B cell (primary cell): ENCODE data around the gene ERC2.

Experiments used
- EZH2 ChIP-seq: IDR thresholded peaks from 2 replicates; pipeline ENCODE4 v1.6.1; 2012; ENCODE audit warnings: borderline replicate concordance, low read depth, mild to moderate bottlenecking, moderate library complexity, low read length; ENCODE audit not compliant: insufficient read depth, poor library complexity, severe bottlenecking
- TF ChIP-seq, protein P1 (sequence below): fragments of 200-600 bp; IDR thresholded peaks from one replicate; pipeline ENCODE4 v1.8.0; 2022; ENCODE audit warnings: antibody characterized with exemption, mild to moderate bottlenecking

- TF ChIP-seq, protein P1, sequence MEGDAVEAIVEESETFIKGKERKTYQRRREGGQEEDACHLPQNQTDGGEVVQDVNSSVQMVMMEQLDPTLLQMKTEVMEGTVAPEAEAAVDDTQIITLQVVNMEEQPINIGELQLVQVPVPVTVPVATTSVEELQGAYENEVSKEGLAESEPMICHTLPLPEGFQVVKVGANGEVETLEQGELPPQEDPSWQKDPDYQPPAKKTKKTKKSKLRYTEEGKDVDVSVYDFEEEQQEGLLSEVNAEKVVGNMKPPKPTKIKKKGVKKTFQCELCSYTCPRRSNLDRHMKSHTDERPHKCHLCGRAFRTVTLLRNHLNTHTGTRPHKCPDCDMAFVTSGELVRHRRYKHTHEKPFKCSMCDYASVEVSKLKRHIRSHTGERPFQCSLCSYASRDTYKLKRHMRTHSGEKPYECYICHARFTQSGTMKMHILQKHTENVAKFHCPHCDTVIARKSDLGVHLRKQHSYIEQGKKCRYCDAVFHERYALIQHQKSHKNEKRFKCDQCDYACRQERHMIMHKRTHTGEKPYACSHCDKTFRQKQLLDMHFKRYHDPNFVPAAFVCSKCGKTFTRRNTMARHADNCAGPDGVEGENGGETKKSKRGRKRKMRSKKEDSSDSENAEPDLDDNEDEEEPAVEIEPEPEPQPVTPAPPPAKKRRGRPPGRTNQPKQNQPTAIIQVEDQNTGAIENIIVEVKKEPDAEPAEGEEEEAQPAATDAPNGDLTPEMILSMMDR: no peak
- TF ChIP-seq EZH2: no peak
These were observed 15.3 kb downstream of the ERC2 start for GRCh38 chr3:56453011-56453410.
